ENCODE results near the gene ABCA12. TPM values are rescaled to one million over a fixed set of nuclear protein-coding genes. Genes with fewer than 3 reads are reported as not detected.

The ABCA12 gene
- total and polyA plus RNA-seq, 2 of the 13 experiments (the other 11 are each of a cell fraction or from before 2014, with no cell fraction given), result 0.02 to 0.07 TPM

- TF ChIP-seq ZBTB40 (IDR thresholded peaks at IDR 0.05) (no peak), ZBTB40 (CRISPR knock-in tag; IDR thresholded peaks at IDR 0.05) (no peak), FIP1L1 (IDR thresholded peaks at IDR 0.05; ENCODE audit: borderline replicate concordance, insufficient read depth, low read depth, low read length) (no peak), SIX4 (CRISPR knock-in tag; IDR thresholded peaks at IDR 0.05) (no peak), IRF1 (CRISPR knock-in tag; IDR thresholded peaks at IDR 0.05; ENCODE audit: low read depth) (no peak), ZNF83 (CRISPR knock-in tag; IDR thresholded peaks at IDR 0.05; ENCODE audit: borderline replicate concordance) (no peak), ZNF597 (CRISPR knock-in tag; IDR thresholded peaks at IDR 0.05) (no peak), ZMYM2 (CRISPR knock-in tag; IDR thresholded peaks at IDR 0.05) (no peak), ZNF451 (CRISPR knock-in tag; IDR thresholded peaks at IDR 0.05) (no peak), HES4 (CRISPR knock-in tag; IDR thresholded peaks at IDR 0.05; ENCODE audit: borderline replicate concordance) (no peak), CENPBD1 (CRISPR knock-in tag; IDR thresholded peaks at IDR 0.05; ENCODE audit: borderline replicate concordance, low read depth) (no peak), KDM2A (CRISPR knock-in tag; IDR thresholded peaks at IDR 0.05; ENCODE audit: borderline replicate concordance, low read depth) (no peak), RERE (CRISPR knock-in tag; IDR thresholded peaks at IDR 0.05; ENCODE audit: low read depth) (no peak)
Measured at GRCh38 chr2:215068399-215068798, 70.0 kb downstream of the ABCA12 start (continued).

All from HepG2 (cell line).